GM21737 (cell line): ENCODE measurements around the gene ZNF407.

Experiments used
- ATAC-seq: cut with Tn5 transposase; IDR thresholded peaks from one replicate; pipeline ENCODE4 v1.9.1; 2021; ENCODE audit warnings: mild to moderate bottlenecking, moderate library complexity; ENCODE audit not compliant: unreplicated experiment

Gene ZNF407

GRCh38 chr18:74819433-74820059 lies 221.9 kb downstream of the ZNF407 start:
- peak; percentile 57 for ATAC-seq

GRCh38 chr18:74820160-74820780 lies 222.6 kb downstream of the ZNF407 start:
- no peak for ATAC-seq

GRCh38 chr18:74825460-74825859 lies 227.8 kb downstream of the ZNF407 start:
- no peak for ATAC-seq

GRCh38 chr18:74826572-74826971 lies 228.9 kb downstream of the ZNF407 start:
- no peak for ATAC-seq

- ATAC-seq = no peak
Observed at GRCh38 chr18:74828200-74828599, 230.5 kb downstream of the ZNF407 start.

- no peak for ATAC-seq
Observed at GRCh38 chr18:74831571-74832250, 234.0 kb downstream of the ZNF407 start.

GRCh38 chr18:74832381-74832780 lies 234.7 kb downstream of the ZNF407 start:
- no peak for ATAC-seq

GRCh38 chr18:74832999-74833398 lies 235.3 kb downstream of the ZNF407 start:
- no peak for ATAC-seq

GRCh38 chr18:74834424-74835309 lies 237.0 kb downstream of the ZNF407 start:
- no peak for ATAC-seq

- no peak for ATAC-seq
Observed at GRCh38 chr18:74836296-74837139, 238.8 kb downstream of the ZNF407 start.

- no peak for ATAC-seq
Observed at GRCh38 chr18:74840492-74841167, 243.0 kb downstream of the ZNF407 start.

GRCh38 chr18:74841248-74841647 lies 243.6 kb downstream of the ZNF407 start:
- ATAC-seq = no peak

- no peak for ATAC-seq
Observed at GRCh38 chr18:74849301-74849700, 251.6 kb downstream of the ZNF407 start.

- ATAC-seq = no peak
Observed at GRCh38 chr18:74856434-74856833, 258.8 kb downstream of the ZNF407 start.

GRCh38 chr18:74856928-74857327 lies 259.3 kb downstream of the ZNF407 start:
- no peak for ATAC-seq

GRCh38 chr18:74857901-74858300 lies 260.2 kb downstream of the ZNF407 start:
- no peak for ATAC-seq

- no peak for ATAC-seq
Observed at GRCh38 chr18:74861154-74861553, 263.5 kb downstream of the ZNF407 start.

- no peak for ATAC-seq
Observed at GRCh38 chr18:74862094-74862493, 264.4 kb downstream of the ZNF407 start.

- no peak for ATAC-seq
Observed at GRCh38 chr18:74866577-74866976, 268.9 kb downstream of the ZNF407 start.

GRCh38 chr18:74868461-74868860 lies 270.8 kb downstream of the ZNF407 start:
- no peak for ATAC-seq
